HG03354 (cell line): ENCODE data around the gene SHROOM2.

Source experiments
- ATAC-seq: cut with Tn5 transposase; IDR thresholded peaks from one replicate; pipeline ENCODE4 v1.9.1; 2021; ENCODE audit warnings: mild to moderate bottlenecking; ENCODE audit not compliant: unreplicated experiment, poor library complexity, severe bottlenecking

SHROOM2 gene

DNA sequence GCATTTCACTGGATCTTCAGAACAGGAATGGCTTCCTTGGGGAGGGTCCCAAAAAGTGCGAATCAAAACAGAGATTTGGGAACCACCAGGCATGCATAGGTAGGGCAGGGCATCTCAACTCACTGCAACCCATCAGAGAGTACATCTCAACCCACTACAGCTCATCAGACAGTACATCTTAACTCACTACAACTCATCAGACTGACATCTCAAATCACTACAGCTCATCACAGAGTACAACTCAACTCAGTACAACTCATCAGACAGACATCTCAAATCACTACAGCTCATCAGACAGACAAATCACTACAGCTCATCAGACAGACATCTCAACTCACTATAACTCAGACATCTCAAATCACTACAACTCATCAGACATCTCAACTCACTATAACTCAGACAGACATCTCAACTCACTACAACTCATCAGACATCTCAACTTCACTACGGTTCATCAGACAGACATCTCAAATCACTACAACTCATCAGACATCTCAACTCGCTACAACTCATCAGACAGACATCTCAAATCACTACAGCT, 133.5 kb downstream of the SHROOM2 start:
- no peak for ATAC-seq

DNA sequence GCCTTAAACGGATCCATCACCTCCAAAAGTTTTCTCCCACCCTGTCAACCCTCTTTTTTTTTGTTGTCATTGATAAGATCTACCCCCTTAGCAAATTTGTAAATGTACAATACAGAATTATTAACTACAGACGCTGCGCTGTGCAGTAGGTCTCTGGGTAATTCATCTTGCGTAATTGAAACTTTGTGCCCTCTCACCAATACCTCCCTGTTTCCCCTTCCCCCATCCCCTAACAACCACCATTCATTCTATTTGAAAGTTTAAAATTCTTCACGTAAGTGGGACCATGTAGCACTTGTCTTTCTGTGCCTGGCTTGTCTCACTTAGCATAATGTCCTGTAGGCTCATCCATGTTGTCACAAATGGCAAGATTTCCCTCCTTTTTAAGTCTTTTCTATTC, 135.2 kb downstream of the SHROOM2 start:
- no peak for ATAC-seq

DNA sequence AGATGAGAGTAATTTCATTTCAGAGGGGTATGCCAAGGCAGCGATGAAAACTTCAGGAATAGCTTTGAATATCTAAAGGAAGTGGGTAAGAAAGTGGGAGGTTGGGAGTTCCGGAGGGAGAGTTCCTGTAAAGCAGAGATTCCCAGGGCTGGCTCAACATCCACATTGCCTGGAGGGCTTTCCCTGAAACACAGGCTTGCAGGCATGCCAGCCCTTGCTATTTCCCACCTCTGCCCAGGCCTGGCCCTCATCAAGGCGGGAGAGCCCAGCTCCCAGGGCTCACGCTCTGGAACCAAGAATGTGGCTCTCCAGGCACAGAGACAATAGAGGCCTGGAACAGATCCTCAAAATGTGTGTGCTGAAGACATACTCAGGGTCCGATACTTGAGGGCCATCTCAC, 137.1 kb downstream of the SHROOM2 start:
- ATAC-seq: no peak

DNA sequence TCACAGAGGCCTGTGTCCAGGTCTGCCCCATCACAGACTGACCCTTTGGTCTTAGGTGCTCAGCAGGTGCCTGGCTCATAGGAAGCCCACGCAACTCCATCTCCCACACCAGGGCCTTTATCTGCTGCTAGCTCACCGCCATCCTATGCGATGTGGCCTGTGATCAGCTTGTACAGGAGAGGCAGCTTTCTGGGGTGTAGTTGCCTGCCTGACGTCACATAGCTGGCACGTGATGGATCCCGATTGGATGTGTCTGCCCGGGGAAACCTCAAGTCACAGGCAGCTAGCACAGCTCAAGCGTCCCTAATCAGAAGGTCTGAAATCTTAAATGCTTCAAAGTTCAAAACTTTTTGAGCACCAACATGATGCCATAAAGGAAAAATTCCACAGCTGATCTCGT, 139.8 kb downstream of the SHROOM2 start:
- ATAC-seq: no peak

DNA sequence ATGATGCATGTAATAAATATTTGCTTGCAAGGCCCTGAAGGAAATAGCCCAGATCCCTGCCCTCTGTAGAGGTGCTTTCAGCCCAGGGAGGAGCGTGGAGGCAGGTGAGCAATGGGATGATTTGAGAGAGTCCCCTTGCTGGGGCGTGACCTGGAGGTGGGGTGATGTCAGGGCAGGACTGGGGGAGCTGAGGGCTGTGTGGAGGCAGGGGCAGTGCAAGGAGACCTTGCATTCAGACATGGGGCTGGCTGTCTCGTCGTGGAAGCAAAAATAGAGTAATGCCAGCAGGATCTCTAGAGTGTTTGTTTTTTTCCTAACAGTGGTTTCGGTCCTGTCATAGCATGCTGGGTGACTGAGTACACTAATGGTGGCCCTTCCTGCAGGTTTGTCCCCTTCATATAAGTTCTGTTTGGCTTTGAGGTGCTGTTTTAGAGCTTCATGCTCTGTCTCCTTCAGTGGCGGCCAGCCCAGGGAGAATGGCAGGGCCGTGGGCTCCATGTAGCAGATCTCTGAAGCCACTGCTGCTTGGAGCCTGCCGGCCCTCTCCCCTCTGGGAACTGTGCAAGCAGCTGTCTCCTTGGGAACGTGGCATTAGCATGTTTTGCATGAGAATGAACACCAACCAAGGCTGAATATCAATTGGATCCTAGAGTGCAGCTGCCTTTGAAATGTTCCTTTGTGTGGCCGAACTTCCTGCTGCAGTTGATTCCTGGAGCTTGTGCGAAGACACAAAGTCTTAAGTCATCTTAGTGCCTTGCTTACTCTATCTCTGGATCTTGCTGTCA, 141.7 kb downstream of the SHROOM2 start:
- no peak for ATAC-seq

DNA sequence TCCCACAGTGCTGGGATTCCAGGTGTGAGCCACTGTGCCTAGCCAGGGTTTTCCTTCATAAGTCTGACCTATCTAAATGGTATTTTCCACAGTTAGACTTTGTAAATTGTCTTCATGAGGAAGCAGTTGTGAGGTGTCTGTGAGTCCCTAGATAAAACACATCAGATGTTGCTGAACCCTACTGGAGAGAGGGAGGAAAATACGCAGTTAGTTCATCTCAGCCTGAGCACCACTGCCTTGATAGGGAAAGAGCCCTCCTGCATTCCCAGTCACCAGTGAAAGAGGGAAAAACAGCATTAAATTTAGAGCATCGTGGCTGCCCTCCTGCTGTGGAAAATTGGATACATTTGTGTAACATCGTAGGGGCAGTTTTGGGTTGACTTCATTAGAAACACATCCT, 149.2 kb downstream of the SHROOM2 start:
- no peak for ATAC-seq

DNA sequence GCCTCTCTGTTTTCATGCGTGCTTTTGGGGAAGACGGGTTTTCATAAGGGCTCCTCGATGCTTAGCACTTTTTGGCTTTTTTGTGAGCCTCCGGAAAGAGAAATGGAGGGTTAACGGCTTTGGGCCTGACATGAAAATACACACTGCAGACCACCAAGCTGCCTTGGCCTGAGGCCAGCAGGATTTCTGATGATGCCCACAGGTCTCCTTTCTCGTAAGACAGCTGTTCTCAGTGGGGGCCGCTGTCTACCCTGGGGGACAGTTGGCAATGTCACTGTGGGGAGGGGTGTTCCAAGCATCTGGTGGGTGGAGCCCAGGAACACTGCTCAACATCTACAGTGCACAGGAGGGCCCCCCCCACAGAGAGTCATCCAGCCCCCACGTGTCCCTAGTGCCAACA, 151.5 kb downstream of the SHROOM2 start:
- no peak for ATAC-seq

DNA sequence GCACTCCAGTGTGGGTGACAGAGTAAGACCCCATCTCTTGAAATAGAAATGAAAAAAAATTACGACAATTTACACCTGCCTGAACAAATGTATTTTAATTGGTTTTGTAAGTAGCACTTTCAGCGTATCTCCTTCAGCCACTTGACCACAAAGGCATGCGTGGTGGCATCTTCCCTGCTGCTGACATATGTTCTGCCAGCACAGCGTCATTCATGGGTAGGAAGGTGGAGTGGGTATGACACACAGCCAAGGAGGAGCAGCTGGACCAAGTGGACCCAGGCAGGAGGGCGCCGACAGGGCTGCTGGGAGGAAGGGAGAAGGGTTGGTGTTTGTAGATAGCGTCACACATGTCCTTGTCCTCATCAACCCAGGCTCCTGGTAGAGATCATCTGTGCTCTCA, 152.3 kb downstream of the SHROOM2 start:
- no peak for ATAC-seq

DNA sequence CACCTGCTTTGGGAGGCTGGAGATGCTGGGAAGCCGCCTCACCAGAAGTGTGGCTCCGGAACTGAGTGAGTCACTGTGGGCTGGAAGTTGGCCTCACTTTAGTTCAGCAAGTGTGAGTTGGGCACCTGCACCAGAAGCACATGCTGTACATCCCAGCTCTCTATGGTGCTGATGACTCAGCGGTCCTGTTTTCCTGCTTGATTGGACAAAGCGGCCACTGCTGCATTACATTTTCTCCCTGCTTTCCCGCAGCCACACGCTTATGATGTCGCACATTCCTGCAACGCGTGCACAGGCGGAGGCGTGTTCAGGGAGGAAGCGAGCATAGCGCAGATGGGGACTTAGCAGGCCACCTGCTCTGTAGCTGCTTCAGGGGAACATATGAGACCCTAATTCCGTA, 154.2 kb downstream of the SHROOM2 start:
- ATAC-seq: no peak

DNA sequence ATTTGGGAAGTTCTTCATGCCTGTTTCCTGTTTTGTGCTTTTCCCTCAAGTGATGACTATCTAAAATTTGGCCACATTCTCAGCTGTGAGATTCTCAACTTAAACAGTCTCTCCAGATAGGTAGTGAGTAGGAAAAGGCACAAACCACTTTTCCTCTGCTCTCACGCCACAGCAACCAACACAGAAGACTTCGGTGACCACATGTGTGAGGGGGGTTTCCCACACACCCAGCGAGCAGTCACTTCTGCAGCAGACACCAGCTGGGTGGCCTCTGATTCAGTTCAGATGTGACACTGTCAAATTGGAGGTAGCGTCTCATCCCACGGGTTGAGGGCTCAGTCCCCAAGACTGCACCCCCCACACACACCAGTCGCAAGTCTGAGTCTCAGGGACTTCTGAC, 155.9 kb downstream of the SHROOM2 start:
- ATAC-seq: peak; percentile 90

DNA sequence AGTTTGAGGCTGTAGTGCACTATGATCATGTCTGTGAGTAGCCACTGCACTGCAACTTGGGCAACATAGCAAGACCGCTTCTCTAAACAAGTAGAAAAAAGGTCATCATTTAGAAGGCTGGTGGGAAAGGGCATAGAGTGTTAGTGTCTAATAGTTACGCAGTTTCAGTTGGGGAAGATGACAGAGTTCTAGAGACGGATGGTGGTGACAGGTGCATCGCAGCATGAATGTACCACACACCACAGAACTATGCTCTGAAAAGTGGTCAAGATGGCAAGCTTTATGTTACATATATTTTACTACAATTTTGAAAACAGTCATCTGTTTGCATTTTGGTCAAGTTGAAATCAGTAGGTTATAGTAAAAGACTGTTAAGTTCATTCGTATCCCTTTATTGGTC, 157.2 kb downstream of the SHROOM2 start:
- no peak for ATAC-seq

DNA sequence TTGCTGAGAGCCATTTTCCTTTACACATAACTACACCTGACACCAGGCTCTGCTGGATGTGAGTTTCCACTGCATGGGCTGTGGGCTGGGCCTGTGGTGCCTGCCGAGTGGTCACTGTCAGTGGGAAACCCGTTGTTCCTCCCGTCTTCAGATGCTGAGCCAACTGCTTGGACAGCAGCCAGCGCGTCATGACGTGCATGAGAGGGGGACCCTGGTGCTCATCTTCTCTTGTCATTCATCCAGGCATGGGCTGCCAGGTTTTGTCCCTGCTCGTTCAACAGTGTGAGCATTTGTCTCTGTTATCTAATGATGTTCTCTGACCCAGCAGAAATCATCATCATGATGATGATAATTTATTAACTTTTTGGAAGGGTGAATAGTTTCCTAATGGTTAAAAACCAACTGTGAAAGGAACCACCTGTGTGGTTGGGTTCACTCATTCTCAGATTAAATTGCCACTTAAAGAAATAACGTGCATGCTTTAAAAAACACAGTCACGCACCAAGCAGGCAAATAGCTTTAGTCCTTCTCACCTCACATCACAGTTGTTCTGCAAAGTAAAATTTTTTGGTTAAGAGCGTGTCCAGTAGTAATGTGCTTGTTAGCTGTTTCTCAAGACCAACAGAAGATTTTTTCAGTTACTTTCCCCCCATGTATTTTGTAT, 161.0 kb downstream of the SHROOM2 start:
- no peak for ATAC-seq

DNA sequence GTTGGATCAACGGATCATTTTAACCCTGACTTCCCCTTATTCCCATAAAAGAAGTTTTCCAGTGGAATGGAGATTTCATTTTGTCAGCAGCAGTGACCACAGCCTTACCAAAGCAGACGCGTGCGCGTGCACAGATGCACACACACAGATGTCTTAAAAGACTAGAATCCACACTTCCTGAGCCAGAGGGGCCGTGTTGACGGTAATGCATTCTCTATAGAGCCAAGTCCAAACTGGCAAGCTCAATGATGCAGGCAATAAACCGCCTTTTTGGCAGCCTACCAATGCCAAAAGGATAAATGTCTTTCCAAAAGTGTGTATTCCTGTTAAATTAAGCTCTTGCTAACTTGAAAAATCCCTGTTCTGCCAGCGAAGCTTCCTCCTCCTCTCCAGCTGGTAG, 162.2 kb downstream of the SHROOM2 start:
- ATAC-seq: no peak

DNA sequence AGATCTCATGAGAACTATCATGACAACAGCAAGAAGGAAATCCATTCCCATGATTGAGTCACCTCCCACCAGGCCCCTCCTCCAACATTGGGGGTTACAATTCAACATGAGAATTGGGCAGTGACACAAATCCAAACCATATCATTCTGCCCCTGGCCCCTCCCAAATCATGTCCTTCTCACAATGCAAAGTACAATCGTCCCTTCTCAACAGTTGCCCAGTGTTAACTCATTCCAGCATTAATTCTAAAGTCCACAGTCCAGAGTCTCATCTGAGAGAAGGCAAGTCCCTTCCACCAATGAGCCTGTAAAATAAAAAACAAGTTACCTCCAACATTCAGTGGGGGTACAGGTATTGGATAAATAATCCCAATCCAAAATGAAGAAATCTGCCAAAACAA, 166.1 kb downstream of the SHROOM2 start:
- no peak for ATAC-seq

DNA sequence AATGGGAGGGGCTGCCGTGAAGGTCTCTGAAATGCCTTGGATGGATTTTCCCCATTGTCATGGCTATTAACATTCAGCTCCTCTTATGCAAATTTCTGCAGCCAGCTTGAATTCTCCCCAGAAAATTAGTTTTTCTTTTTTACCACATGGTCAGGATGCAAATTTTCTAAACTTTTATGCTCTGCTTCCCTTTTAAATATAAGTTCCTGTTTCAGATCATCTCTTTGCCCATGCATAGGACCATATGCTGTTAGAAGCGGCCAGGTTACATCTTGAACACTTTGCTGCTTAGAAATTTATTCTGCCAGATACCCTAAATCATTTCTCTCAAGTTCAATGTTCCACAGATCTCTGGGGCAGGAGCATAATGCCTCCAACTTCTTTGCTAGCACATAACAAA, 167.2 kb downstream of the SHROOM2 start:
- ATAC-seq: no peak

DNA sequence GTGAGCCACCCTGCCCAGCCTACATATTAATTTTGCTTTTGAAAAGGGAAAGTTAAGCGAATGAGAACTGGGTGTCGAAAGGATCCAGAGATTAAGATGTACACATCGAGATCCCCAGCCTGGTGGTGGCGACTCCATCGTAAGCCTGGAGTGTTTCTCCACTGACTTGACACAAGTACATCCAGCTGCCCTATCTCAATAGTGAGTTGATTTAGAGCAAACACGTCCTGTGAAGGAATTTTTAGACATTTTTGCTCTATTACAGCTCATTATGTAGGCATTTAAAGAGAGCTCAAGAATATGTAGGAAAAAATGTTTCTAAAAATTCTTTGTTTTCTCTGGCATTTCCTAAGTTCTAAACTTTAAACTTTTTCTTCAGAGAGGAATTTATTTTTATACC, 169.3 kb downstream of the SHROOM2 start:
- no peak for ATAC-seq

DNA sequence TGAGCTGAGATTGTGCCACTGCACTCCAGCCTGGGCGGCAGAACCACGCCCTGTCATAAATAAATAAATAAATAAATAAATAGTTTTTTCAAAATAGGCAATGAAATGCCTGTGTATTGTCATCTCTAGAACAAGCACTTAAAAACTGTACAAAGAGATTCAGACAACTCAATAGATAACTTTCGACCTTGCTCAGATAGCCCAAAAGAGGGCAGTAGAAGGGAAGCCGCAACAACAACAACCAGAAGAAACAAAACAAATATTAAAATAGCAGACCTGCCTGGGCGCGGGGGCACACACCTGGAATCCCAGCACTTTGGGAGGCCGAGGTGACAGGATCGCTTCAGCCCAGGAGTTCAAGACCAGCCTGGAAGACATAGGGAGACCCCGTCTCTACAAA, 171.5 kb downstream of the SHROOM2 start:
- ATAC-seq: no peak

DNA sequence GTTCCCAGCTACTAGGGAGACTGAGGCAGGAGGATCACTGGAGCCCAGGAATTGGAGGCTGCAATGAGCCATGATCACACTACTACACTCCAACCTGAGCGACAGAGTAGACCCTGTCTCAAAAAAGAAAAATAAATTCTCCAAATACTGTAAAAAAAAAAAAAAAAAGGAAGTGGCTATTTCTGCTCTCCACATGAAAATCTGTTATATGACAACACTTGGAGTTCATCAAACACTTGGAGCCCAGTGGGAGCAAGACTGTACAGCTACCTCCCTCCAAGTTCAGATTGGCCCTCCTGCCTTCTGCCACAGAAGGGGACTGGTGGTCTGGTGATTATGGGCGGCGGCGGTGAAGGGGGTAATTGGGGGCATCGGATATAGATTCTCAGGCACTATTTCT, 172.0 kb downstream of the SHROOM2 start:
- ATAC-seq: no peak

DNA sequence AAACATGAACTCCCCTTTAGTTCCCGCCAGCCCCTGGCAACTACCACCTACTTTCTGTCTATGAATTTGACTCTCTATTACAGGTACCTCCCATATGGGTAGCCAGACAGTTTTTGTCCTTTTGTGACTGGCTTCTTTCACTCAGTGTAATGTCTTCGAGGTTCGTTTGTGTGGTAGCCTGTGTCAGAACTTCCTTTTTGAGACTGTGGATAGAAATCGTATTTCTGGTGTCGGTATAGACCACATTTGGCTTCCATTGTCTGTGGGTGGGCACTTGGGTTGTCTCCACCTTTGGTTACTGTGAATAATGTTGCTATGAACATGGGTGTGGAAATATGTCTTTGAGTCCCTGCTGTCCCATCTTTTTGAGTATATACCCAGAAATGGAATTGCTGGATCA, 175.5 kb downstream of the SHROOM2 start:
- no peak for ATAC-seq

DNA sequence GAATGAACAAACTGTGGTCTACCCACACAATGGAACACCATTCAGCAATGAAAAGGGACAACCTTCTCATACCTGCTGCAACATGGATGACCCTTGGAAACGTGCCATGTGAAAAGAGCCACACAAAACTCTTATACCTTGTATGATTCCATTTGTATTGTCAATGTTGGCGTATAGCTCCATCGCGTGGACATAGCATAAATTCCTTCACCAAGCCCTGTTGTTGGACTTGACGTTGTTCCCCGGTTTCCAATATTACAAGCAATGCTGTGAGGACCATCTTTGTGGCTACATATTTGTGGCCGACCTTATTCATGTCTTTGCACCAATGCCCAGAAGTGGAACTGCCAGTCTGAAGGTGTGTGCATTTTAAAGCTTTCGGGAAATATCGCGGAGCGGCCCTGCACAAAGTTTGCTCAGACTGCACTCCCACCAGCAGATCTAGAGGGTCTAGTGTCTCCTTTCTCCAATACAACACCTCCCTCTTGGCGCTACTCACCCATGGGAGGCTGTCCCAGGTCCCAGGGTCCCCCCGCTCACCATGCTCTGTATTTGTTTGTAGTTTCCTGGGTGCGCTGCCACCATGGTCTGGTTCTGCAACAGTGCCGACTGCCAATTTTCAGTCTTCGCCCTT, 180.7 kb downstream of the SHROOM2 start, which contains the start of gene CLDN34:
TSS of gene CLDN34 (plus strand) at position 584 of the 634 bp plus-strand sequence. CDS start at position 584, 0 bp downstream.
- ATAC-seq: no peak

DNA sequence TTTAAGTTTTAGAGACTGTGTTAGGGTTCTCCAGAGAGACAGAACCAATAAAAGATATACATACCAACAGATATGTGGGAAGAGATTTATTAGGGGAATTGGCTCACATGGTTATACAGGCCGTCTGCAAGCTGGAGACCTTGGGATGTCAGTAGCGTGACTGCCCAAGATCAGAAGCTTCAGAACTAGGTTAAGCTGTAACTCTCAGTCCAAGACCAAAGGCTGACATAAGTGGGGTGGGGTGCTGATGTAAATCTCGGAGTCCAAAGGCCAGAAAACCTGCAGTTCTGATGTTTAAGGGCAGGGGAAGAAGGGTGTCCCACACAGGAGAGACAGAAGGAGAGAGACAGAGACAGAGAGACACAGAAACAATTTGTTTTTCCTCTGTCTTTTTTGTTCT, 191.4 kb downstream of the SHROOM2 start:
- ATAC-seq: no peak
